Glutamatergic neuron (in vitro differentiated cells): Measurements from ENCODE around the gene DGKZ. TPM values are rescaled to one million over a fixed set of nuclear protein-coding genes. Genes with fewer than 3 reads are reported as not detected.
A peak's percentile ranks its signal among the peaks of the same experiment; 100 is the strongest.

Experiments
- DNase-seq: peaks from one replicate; pipeline ENCODE4 v3.0.0; 2022
- H3K27ac Mint-ChIP-seq: one replicate; pipeline ENCODE4 v1.8.0; 2020; ENCODE audit warnings: mild to moderate bottlenecking, mixed read lengths, inconsistent platforms; ENCODE audit not compliant: unreplicated experiment
- H3K27me3 Mint-ChIP-seq: one replicate; pipeline ENCODE4 v1.8.0; 2020; ENCODE audit warnings: mild to moderate bottlenecking, moderate library complexity, mixed read lengths, inconsistent platforms; ENCODE audit not compliant: unreplicated experiment
- H3K36me3 Mint-ChIP-seq: one replicate; pipeline ENCODE4 v1.8.0; 2020; ENCODE audit warnings: mild to moderate bottlenecking, mixed read lengths, inconsistent platforms; ENCODE audit not compliant: unreplicated experiment
- H3K4me1 Mint-ChIP-seq: one replicate; pipeline ENCODE4 v1.8.0; 2020; ENCODE audit warnings: mild to moderate bottlenecking, low read depth, mixed read lengths, inconsistent platforms; ENCODE audit not compliant: unreplicated experiment
- H3K4me3 Mint-ChIP-seq: one replicate; pipeline ENCODE4 v1.8.0; 2020; ENCODE audit warnings: mild to moderate bottlenecking, mixed read lengths, inconsistent platforms; ENCODE audit not compliant: unreplicated experiment
- H3K9me3 Mint-ChIP-seq: one replicate; pipeline ENCODE4 v1.8.0; 2020; ENCODE audit warnings: mild to moderate bottlenecking, moderate library complexity, mixed read lengths, inconsistent platforms; ENCODE audit not compliant: unreplicated experiment
- CTCF ChIP-seq: fragments of 200-600 bp; sonication (generic); IDR thresholded peaks from one replicate; pipeline ENCODE4 v1.5.0; 2021; ENCODE audit not compliant: partially characterized antibody, unreplicated experiment
- total RNA-seq: library from RNA; stranded (reverse); fragmentation: NEBNext Ultra II Directional; extraction: Animal tissue kit (Norgen Biotek cat#: 25700); gene quantifications from one replicate; pipeline ENCODE4 v1.2.1, GENCODE V29; 2021; ENCODE audit not compliant: unreplicated experiment

The DGKZ gene
- total RNA-seq, 1 donor from 2014 or later = 60.9 TPM

- Mint-ChIP-seq H3K9me3 (peaks cover 9% of the 10 kb centered on the region), H3K4me1 (peaks cover 22% of the 10 kb centered on the region), H3K27ac (peak overlapping the region; percentile 22), H3K27me3 (peaks cover 10% of the 10 kb centered on the region), H3K4me3 (no peak overlapping the region), H3K36me3 (no peaks in the 10 kb centered on the region)
- DNase-seq = no peak
- TF ChIP-seq CTCF = no peak
Observed at GRCh38 chr11:46335890-46336562, 11.2 kb upstream of the DGKZ start.

GRCh38 chr11:46336563-46337180, 10.6 kb upstream of the DGKZ start:
- Mint-ChIP-seq H3K4me3 (no peak overlapping the region), H3K27ac (no peak overlapping the region), H3K36me3 (no peaks in the 10 kb centered on the region), H3K9me3 (peaks cover 7% of the 10 kb centered on the region), H3K4me1 (peaks cover 20% of the 10 kb centered on the region), H3K27me3 (peaks cover 10% of the 10 kb centered on the region)
- TF ChIP-seq CTCF = no peak
- DNase-seq = no peak

GRCh38 chr11:46337626-46338345, 9.5 kb upstream of the DGKZ start:
- H3K9me3 Mint-ChIP-seq = peaks cover 4% of the 10 kb centered on the region
- peaks cover 8% of the 10 kb centered on the region for H3K27me3 Mint-ChIP-seq
- peaks cover 20% of the 10 kb centered on the region for H3K4me1 Mint-ChIP-seq
- no peak overlapping the region for H3K4me3 Mint-ChIP-seq
- TF ChIP-seq CTCF = no peak
- DNase-seq = no peak
- no peaks in the 10 kb centered on the region for H3K36me3 Mint-ChIP-seq
- no peak overlapping the region for H3K27ac Mint-ChIP-seq

GRCh38 chr11:46338636-46338987, 8.7 kb upstream of the DGKZ start:
- Mint-ChIP-seq H3K9me3 (peaks cover 4% of the 10 kb centered on the region), H3K4me1 (peaks cover 28% of the 10 kb centered on the region), H3K36me3 (no peaks in the 10 kb centered on the region), H3K27me3 (peaks cover 11% of the 10 kb centered on the region), H3K27ac (peak overlapping the region; percentile 60), H3K4me3 (peak overlapping the region; percentile 66)
- DNase-seq = no peak
- TF ChIP-seq CTCF = no peak
